Mucosa of descending colon (tissue), 3 donors: Measurements from ENCODE around the gene RAB9A. TPM values are rescaled to one million over a fixed set of nuclear protein-coding genes. Genes with fewer than 3 reads are reported as not detected.

Experiments
- ATAC-seq: fragments of 200-7000 bp; cut with Tn5 transposase; one replicate; pipeline ENCODE4 v1.9.1; 2020; ENCODE audit warnings: mild to moderate bottlenecking, moderate library complexity
- DNase-seq, 3 donors: peaks; one replicate each; pipeline ENCODE4 v3.0.0-alpha.2; 2020
- H3K36me3 ChIP-seq: fragments of 200-600 bp; one replicate; pipeline ENCODE4 v1.8.0; 2021; ENCODE audit warnings: low read depth, mild to moderate bottlenecking
- H3K4me1 ChIP-seq: fragments of 200-600 bp; one replicate; pipeline ENCODE4 v1.8.0; 2021; ENCODE audit warnings: low read depth, mild to moderate bottlenecking
- H3K4me3 ChIP-seq: fragments of 200-600 bp; one replicate; pipeline ENCODE4 v1.8.0; 2021; ENCODE audit warnings: mild to moderate bottlenecking
- H3K9me3 ChIP-seq: fragments of 200-600 bp; one replicate; pipeline ENCODE4 v1.8.0; 2021; ENCODE audit warnings: mild to moderate bottlenecking
- intact Hi-C, 2 donors: fragments of 100-400 bp; cut with DNase I in 1 of 2; cut with micrococcal nuclease in 1 of 2; formaldehyde crosslinking; loops; one replicate each; pipeline versions ENCODE4 v1.11.0 to v1.11.1; 2022; cut with DNase I, micrococcal nuclease
- total RNA-seq, 3 donors: library from RNA; stranded (reverse); fragmentation: NEBNext Ultra II Directional in 2 of 3; extraction: Animal tissue kit (Norgen Biotek cat#: 25700) in 2 of 3; gene quantifications; one replicate each; pipeline versions ENCODE4 v1.2.1 to v1.2.4, GENCODE V29; 2021 to 2023
- TF ChIP-seq, protein P1 (sequence below): fragments of 200-600 bp; IDR thresholded peaks from one replicate; pipeline ENCODE4 v1.8.0; 2022; ENCODE audit warnings: antibody characterized with exemption, mild to moderate bottlenecking
- donor health status: DM: no; HTN: no; CAD: no; lungs with moderate emphysema.
- donor health status: DM: no; HTN: no; CAD: no.
- donor health status: DM: no; HTN: yes; CAD: no.

The RAB9A gene
- total RNA-seq, 3 donors from 2014 or later, result 38.1 to 49.5 (median 40.8) TPM

DNA sequence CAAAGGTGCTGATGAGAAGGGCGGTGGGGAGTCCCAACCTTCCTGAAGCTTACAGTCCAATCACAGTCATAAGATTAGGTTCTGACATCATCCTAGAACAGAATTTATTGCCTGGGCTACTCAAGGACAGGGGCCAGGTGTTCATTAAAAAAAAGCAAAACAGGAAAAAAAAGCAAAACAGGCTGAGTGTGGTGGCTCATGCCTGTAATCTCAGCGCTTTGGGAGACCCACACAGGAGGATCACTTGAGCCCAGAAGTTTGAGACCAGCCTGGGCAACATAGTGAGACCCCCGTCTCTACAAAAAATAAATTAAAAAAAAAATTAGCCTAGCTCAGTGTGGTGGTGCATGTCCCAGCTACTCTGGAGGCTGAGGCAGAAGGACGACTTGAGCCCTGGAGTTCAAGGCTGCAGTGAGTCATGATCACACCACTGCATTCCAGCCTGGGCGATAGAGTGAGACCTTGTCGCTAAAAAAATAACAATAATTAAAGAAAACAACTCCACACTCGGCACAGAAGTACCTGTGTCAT, 3.0 kb downstream of the RAB9A start:
- no peak for ATAC-seq
- H3K4me3 ChIP-seq, result no peak overlapping the region
- peaks cover 18% of the 10 kb centered on the region for H3K4me1 ChIP-seq
- TF ChIP-seq, protein P1, sequence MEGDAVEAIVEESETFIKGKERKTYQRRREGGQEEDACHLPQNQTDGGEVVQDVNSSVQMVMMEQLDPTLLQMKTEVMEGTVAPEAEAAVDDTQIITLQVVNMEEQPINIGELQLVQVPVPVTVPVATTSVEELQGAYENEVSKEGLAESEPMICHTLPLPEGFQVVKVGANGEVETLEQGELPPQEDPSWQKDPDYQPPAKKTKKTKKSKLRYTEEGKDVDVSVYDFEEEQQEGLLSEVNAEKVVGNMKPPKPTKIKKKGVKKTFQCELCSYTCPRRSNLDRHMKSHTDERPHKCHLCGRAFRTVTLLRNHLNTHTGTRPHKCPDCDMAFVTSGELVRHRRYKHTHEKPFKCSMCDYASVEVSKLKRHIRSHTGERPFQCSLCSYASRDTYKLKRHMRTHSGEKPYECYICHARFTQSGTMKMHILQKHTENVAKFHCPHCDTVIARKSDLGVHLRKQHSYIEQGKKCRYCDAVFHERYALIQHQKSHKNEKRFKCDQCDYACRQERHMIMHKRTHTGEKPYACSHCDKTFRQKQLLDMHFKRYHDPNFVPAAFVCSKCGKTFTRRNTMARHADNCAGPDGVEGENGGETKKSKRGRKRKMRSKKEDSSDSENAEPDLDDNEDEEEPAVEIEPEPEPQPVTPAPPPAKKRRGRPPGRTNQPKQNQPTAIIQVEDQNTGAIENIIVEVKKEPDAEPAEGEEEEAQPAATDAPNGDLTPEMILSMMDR, result no peak
- DNase-seq, result no peak
- H3K9me3 ChIP-seq, result no peaks in the 10 kb centered on the region
- intact Hi-C loops, result no loop called here
- H3K36me3 ChIP-seq, result no peaks in the 10 kb centered on the region

DNA sequence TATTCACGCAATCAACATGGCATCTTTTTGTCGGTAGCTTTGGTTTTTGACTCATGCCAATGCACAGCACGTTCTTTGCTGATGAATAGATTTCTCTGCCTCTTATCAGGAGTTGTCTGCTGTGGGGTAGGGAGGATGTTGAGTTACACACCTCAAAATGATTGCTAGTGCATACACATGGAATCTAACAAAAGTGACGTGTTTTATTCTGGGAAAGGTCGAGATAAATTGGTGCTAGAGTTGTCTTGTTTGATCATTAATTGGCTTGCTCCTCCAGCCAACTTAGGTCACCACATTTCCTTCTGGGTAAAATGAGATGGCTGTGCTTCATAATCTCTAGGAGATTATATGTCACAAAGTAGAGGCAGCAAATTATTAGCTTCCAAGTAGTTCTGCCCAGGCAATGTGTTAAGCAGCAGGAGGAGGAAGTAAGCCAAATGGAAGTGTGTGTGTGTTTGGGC, 3.9 kb downstream of the RAB9A start:
- no peaks in the 10 kb centered on the region for H3K36me3 ChIP-seq
- DNase-seq, result no peak
- H3K9me3 ChIP-seq, result no peaks in the 10 kb centered on the region
- TF ChIP-seq, protein P1, result no peak
- H3K4me1 ChIP-seq, result peaks cover 18% of the 10 kb centered on the region
- intact Hi-C loops, result no loop called here
- H3K4me3 ChIP-seq, result no peak overlapping the region
- no peak for ATAC-seq

DNA sequence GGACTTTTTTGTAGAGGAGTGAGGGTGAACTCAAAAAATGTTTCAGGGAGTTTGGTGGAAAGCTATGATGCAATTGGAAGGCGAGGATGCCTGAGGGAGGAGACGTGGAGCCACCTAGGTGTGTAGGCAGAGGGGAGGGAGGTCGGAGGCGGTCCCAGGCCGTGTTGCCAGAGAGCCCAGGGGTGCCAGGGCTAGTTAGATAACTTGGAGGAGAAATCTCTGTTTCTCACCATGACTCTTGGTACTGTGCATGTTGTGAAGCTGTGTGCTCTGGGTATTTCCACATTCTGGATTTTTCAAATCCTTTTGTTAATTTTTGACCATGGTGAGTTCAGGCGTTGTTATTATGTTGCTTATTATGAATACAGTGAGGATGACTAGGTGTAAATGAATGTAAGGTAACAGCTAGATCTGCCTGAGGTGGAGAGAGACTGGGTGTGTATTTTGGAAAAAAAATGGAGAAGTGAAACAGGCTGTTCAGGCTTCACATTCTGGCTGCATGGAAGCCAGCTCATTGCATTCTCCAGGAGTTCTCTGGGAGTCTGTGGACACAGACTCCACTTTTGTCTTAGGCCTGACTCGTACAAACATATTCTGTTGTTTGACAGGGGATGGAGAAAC, 4.5 kb downstream of the RAB9A start:
- TF ChIP-seq, protein P1, result no peak
- intact Hi-C loops, result no loop called here
- no peak for DNase-seq
- H3K9me3 ChIP-seq, result no peaks in the 10 kb centered on the region
- peaks cover 18% of the 10 kb centered on the region for H3K4me1 ChIP-seq
- no peak overlapping the region for H3K4me3 ChIP-seq
- ATAC-seq, result no peak
- no peaks in the 10 kb centered on the region for H3K36me3 ChIP-seq

DNA sequence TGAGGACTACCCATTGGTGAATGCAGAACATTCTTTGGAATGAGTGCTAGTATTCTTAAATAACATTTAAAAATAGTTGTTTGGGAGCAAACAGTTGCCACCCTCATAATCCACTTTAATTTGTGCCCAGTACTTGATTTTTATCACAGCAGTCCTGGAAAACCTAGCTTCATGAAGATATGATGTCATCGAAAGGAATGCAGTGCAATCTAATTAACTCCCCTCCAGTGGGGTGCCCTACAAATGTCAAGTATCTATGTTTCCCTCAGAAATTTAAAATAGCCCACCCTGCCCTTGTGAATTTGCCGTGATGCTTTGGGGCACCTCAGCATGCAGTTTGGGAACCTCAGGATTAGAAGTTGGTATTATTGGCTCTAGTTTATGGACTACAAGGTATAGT, 5.4 kb downstream of the RAB9A start:
- intact Hi-C loops, result no loop called here
- DNase-seq, result no peak
- no peaks in the 10 kb centered on the region for H3K9me3 ChIP-seq
- H3K36me3 ChIP-seq, result no peaks in the 10 kb centered on the region
- no peak for ATAC-seq
- peaks cover 18% of the 10 kb centered on the region for H3K4me1 ChIP-seq
- H3K4me3 ChIP-seq, result no peak overlapping the region
- TF ChIP-seq, protein P1, result no peak

DNA sequence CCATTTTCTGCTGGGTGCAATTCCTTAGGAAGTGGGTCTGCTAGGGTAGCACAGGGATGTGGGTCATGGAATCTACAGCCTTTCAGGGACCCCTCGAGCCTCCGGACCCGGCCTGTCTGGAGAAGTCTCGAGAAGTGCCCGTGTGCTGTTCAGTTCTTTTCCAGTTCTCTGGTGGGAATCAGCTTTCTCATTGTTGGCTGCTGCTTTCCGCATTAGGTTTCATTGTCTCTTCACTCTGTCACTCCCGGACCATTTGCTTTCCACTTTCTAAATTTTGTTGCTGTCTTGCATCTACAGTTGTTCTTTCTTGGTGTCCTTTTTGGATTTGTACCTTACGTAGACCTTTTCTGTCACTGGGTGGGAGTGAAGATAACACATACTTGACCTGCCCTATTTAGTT, 6.1 kb downstream of the RAB9A start:
- intact Hi-C loops, result no loop called here
- H3K36me3 ChIP-seq, result no peaks in the 10 kb centered on the region
- peaks cover 18% of the 10 kb centered on the region for H3K4me1 ChIP-seq
- H3K4me3 ChIP-seq, result no peak overlapping the region
- H3K9me3 ChIP-seq, result no peaks in the 10 kb centered on the region
- ATAC-seq, result no peak
- TF ChIP-seq, protein P1, result no peak
- DNase-seq, result no peak
